K562 (cell line): ENCODE data around the gene TCF25. TPM values are rescaled to one million over a fixed set of nuclear protein-coding genes. Genes with fewer than 3 reads are reported as not detected.
A peak's percentile ranks its signal among the peaks of the same experiment; 100 is the strongest.

Experiments used
- ATAC-seq: fragments of 200-7000 bp; cut with Tn5 transposase; 3 replicates; pipeline ENCODE4 v1.9.1; 2020; ENCODE audit warnings: moderate library complexity
- BruUV-seq: library from RNA; stranded (reverse); fragments of 400-500 nt; replicated peaks from 2 replicates; lab custom pipeline; 2021; lab: Mats Ljungman, UMichigan
- CTCF ChIA-PET: fragments of 300-600 bp; formaldehyde crosslinking; extraction: SDS; loops from one replicate; lab custom pipeline; 2021; ENCODE audit warnings: low intra/inter-chr PET ratio; lab: Yijun Ruan, JAX
- POLR2A ChIA-PET: fragments of 300-600, 350-650 bp; sonication (Branson Sonifier 250); formaldehyde crosslinking; extraction: SDS; loops from one replicate; lab custom pipeline; 2021; ENCODE audit warnings: antibody characterized with exemption, inconsistent platforms; lab: Yijun Ruan, JAX
- DNase-seq, 4 experiments: peaks; one replicate each; pipeline versions ENCODE4 v3.0.0 to v3.0.0-alpha.2; 2011 to 2018; ENCODE audit warnings: low spot score in 3 of 4, mixed read lengths in 3 of 4; ENCODE audit errors: extremely low read depth in 1 of 4
- FAIRE-seq: peaks from 2 replicates; lab custom pipeline; 2011; peaks lifted over from hg19 to GRCh38; lab: Jason Lieb, UNC
- H2AFZ ChIP-seq: 2 replicates; pipeline ENCODE4 v1.6.0; 2011; ENCODE audit warnings: low read depth, low read length, control low read depth, inconsistent platforms
- H3K27ac ChIP-seq: fragments of 200-600 bp; 3 replicates; pipeline ENCODE4 v1.8.0; 2011; ENCODE audit warnings: low read depth, mild to moderate bottlenecking, control low read depth, inconsistent platforms, low read length, moderate library complexity, mixed read lengths; ENCODE audit errors: extremely low read depth
- H3K27me3 ChIP-seq, 2 experiments: fragments of 300-600 bp in 1 of 2; 2 replicates in 1 of 2; 3 replicates in 1 of 2; pipeline versions ENCODE4 v1.6.0 to v1.8.0; 2011; ENCODE audit warnings: inconsistent platforms in 2 of 2, low read length in 2 of 2, mild to moderate bottlenecking in 1 of 2, mixed read lengths in 1 of 2, moderate library complexity in 1 of 2; ENCODE audit not compliant: control insufficient read depth in 2 of 2, insufficient read depth in 2 of 2
- H3K36me3 ChIP-seq: fragments of 300-600 bp; 3 replicates; pipeline ENCODE4 v1.8.0; 2011; ENCODE audit warnings: mild to moderate bottlenecking, low read length, inconsistent platforms; ENCODE audit not compliant: control insufficient read depth, insufficient read depth
- H3K4me1 ChIP-seq, 2 experiments: fragments of 200-600 bp in 1 of 2; replicated peaks in 1 of 2; 2 replicates in 1 of 2; 3 replicates in 1 of 2; pipeline versions ENCODE4 v1.5.1 to v1.8.0; 2011; ENCODE audit warnings: inconsistent platforms in 2 of 2, low read length in 2 of 2, mild to moderate bottlenecking in 1 of 2, mixed read lengths in 1 of 2, moderate library complexity in 1 of 2; ENCODE audit not compliant: control insufficient read depth in 2 of 2, insufficient read depth in 2 of 2
- H3K4me2 ChIP-seq: 2 replicates; pipeline ENCODE4 v1.6.1; 2011; ENCODE audit warnings: low read length, control low read depth, inconsistent platforms, mixed read lengths; ENCODE audit not compliant: insufficient read depth
- H3K4me3 ChIP-seq: fragments of 200-600 bp; sonication (generic), shearing (Covaris generic); 2 replicates; pipeline ENCODE4 v1.5.1; 2016; ENCODE audit warnings: control low read depth, inconsistent platforms
- H3K79me2 ChIP-seq: fragments of 200-600 bp; 3 replicates; pipeline ENCODE4 v1.8.0; 2011; ENCODE audit warnings: low read length, inconsistent platforms; ENCODE audit not compliant: control insufficient read depth, insufficient read depth
- H3K9ac ChIP-seq, 2 experiments: 2 replicates each; pipeline versions ENCODE4 v1.6.0 to v1.6.1; 2011; ENCODE audit warnings: low read depth in 2 of 2, low read length in 2 of 2, control low read depth in 1 of 2, inconsistent platforms in 1 of 2, mild to moderate bottlenecking in 1 of 2, mixed read lengths in 1 of 2; ENCODE audit not compliant: insufficient read depth in 1 of 2
- H3K9me1 ChIP-seq: one replicate; pipeline ENCODE4 v1.6.0; 2011; ENCODE audit warnings: inconsistent platforms, mild to moderate bottlenecking, low read length, moderate library complexity; ENCODE audit not compliant: control insufficient read depth, insufficient read depth
- H3K9me3 ChIP-seq: replicated peaks from 2 replicates; pipeline ENCODE4 v1.5.1; 2011; ENCODE audit warnings: low read depth, low read length, inconsistent platforms; ENCODE audit not compliant: control insufficient read depth, insufficient read depth
- H4K20me1 ChIP-seq: replicated peaks from 2 replicates; pipeline ENCODE4 v1.6.1; 2011; ENCODE audit warnings: low read length, inconsistent platforms, mixed read lengths; ENCODE audit not compliant: control insufficient read depth, insufficient read depth
- BRD9 ChIP-seq: fragments of 450-650 bp; IDR thresholded peaks from 2 replicates; pipeline ENCODE4 v1.6.1; 2018; ENCODE audit warnings: low read depth; ENCODE audit not compliant: partially characterized antibody
- CREM ChIP-seq: IDR thresholded peaks from 2 replicates; pipeline ENCODE4 v1.6.1; 2014; ENCODE audit warnings: antibody characterized with exemption, low read depth
- GABPB2 ChIP-seq: fragments of 250-450 bp; sonication (Bioruptor Pico); conservative IDR thresholded peaks from 2 replicates; pipeline ENCODE4 v1.5.1; 2021; ENCODE audit warnings: mild to moderate bottlenecking
- HMGN3 ChIP-seq: IDR thresholded peaks from 2 replicates; pipeline ENCODE4 v1.6.1; 2011; ENCODE audit warnings: borderline replicate concordance, low read depth, mild to moderate bottlenecking, mixed read lengths, low read length; ENCODE audit not compliant: insufficient read length; ENCODE audit errors: extremely low read depth
- HNRNPLL ChIP-seq: fragments of 200-400 bp; formaldehyde crosslinking; IDR thresholded peaks from 2 replicates; pipeline ENCODE4 v1.6.1; 2017; ENCODE audit warnings: low read length, low read depth, mild to moderate bottlenecking; ENCODE audit not compliant: poor library complexity, severe bottlenecking
- PCBP2 ChIP-seq: fragments of 200-400 bp; formaldehyde crosslinking; IDR thresholded peaks from 2 replicates; pipeline ENCODE4 v1.6.1; 2018; ENCODE audit warnings: low read length, low read depth, mild to moderate bottlenecking, moderate library complexity; ENCODE audit not compliant: poor library complexity, severe bottlenecking
- RBM17 ChIP-seq: fragments of 200-400 bp; formaldehyde crosslinking; IDR thresholded peaks from 2 replicates; pipeline ENCODE4 v1.6.1; 2017; ENCODE audit warnings: low read depth, mild to moderate bottlenecking, low read length, borderline replicate concordance
- RBM34 ChIP-seq: fragments of 200-400 bp; formaldehyde crosslinking; IDR thresholded peaks from 2 replicates; pipeline ENCODE4 v1.6.1; 2018; ENCODE audit warnings: low read length, borderline replicate concordance; ENCODE audit not compliant: insufficient read depth
- SP1 ChIP-seq: sonication (generic); formaldehyde crosslinking; IDR thresholded peaks from 2 replicates; pipeline ENCODE4 v1.8.1; 2022; ENCODE audit warnings: mild to moderate bottlenecking, missing genetic modification reagents
- TAF1 ChIP-seq: IDR thresholded peaks from 2 replicates; pipeline ENCODE4 v1.6.1; 2011; ENCODE audit warnings: mild to moderate bottlenecking, low read length, moderate library complexity; ENCODE audit not compliant: insufficient read depth, control insufficient read depth, severe bottlenecking; ENCODE audit errors: extremely low read depth
- ZNF311 ChIP-seq: fragments of 250-450 bp; sonication (Bioruptor Pico); IDR thresholded peaks from 2 replicates; pipeline ENCODE4 v1.4.0; 2020; ENCODE audit warnings: mild to moderate bottlenecking, moderate library complexity
- WGBS: fragments of 100-300 bp; shearing (Covaris generic); methylation state at CpG from one replicate; pipeline ENCODE4 v1.1.6; 2016; ENCODE audit warnings: low coverage, mixed read lengths; ENCODE audit not compliant: insufficient coverage; ENCODE audit errors: missing lambda C conversion rate; 5-methylcytosine and 5-hydroxymethylcytosine counted together
- in situ Hi-C: fragments of 300-500 bp; cut with MboI; formaldehyde crosslinking; loops from 4 replicates; pipeline ENCODE4 v1.15.0; 2018; ENCODE audit warnings: inconsistent platforms, mixed read lengths
- intact Hi-C: fragments of 100-400 bp; cut with micrococcal nuclease; formaldehyde crosslinking; loops from 2 replicates; pipeline ENCODE4 v1.14.2; 2022
- polyA plus RNA-seq, 8 experiments: library from polyadenylated mRNA; depleted of rRNA in 4 of 8; stranded (reverse) in 5 of 8; unstranded in 3 of 8; fragments of >200 nt; fragmentation: Nextera tagmentation in 2 of 8; fragmentation: Illumina TruSeq in 1 of 8; extraction: Ambion mirVana in 2 of 8; extraction: Trizol in 1 of 8; gene quantifications; 2 replicates each; pipeline versions ENCODE4 v1.2.1 to v1.2.3, GENCODE V29; 2011 to 2014; ENCODE audit warnings: inconsistent platforms in 1 of 8, missing spikeins in 1 of 8
- total RNA-seq, 7 experiments: library from RNA; depleted of rRNA in 6 of 7; stranded (reverse); fragments of >200 nt in 6 of 7; fragmentation: Illumina TruSeq in 2 of 7; extraction: Trizol in 2 of 7; gene quantifications; 2 replicates each; pipeline versions ENCODE4 v1.2.1 to v1.2.3, GENCODE V29; 2011 to 2021; ENCODE audit warnings: low replicate concordance in 1 of 7
- TF ChIP-seq, protein P1 (sequence below): fragments of 250-450 bp; sonication (Bioruptor Pico); IDR thresholded peaks from 2 replicates; pipeline ENCODE4 v1.8.0; 2022; ENCODE audit warnings: moderate library complexity, mild to moderate bottlenecking, inconsistent platforms
- TF ChIP-seq, protein P2 (sequence below), 2 experiments: fragments of 450-650 bp; IDR thresholded peaks; 2 replicates each; pipeline ENCODE4 v1.6.1; 2018; ENCODE audit warnings: mild to moderate bottlenecking in 2 of 2, low read depth in 1 of 2; ENCODE audit not compliant: partially characterized antibody in 2 of 2

TCF25 gene
- total and polyA plus RNA-seq, 9 of the 15 experiments (the other 6 are each of a cell fraction or from before 2014, with no cell fraction given), result 9.0 to 154 (median 83.8) TPM

- Histone ChIP-seq H3K79me2 (no peaks in the 10 kb centered on the region), H3K4me3 (no peak overlapping the region), H3K9me3 (no peaks in the 10 kb centered on the region; the same call in 1 of the 2 replicates), H4K20me1 (no peaks in the 10 kb centered on the region), H3K27me3 (no peaks in the 10 kb centered on the region), H3K4me1 (peaks cover 0 to 37% of the 10 kb centered on the region in 2 experiments; a peak in 2 of 5 replicates), H3K9me1 (no peaks in the 10 kb centered on the region), H3K36me3 (peaks cover 65% of the 10 kb centered on the region; the same call in 2 of the 3 replicates), H3K4me2 (no peak overlapping the region), H3K9ac (no peak overlapping the region; a peak in 2 of 4 replicates), H2AFZ (no peak overlapping the region), H3K27ac (no peak overlapping the region)
- POLR2A ChIA-PET, result interaction anchor here (0.5 to 4.2 kb wide), 8 partner anchors 9 to 212 kb away, joined by 3 to 19 read pairs (median 3); partner anchors contain the start of genes MC1R and TUBB3
- in situ Hi-C loops, result no loop called here
- CTCF ChIA-PET, result interaction anchor here (0.6 kb wide), 1 partner anchor 22 kb away, joined by 4 read pairs; no protein-coding TSS in a partner anchor
- no TSS peak for BruUV-seq
- WGBS, result 65% methylated on average over 39 of the region's 47 CpGs
- DNase-seq, result peak; percentile 71 to 82 (median 80)
- intact Hi-C loops, result loop anchor here (5.0 kb wide), 1 partner anchor 208 kb away; the partner anchor contains the start of gene SPATA2L
- peak; percentile 85 for FAIRE-seq
- ATAC-seq, result peak; percentile 98
- TF ChIP-seq PCBP2, result no peak
- TF ChIP-seq, protein P1, sequence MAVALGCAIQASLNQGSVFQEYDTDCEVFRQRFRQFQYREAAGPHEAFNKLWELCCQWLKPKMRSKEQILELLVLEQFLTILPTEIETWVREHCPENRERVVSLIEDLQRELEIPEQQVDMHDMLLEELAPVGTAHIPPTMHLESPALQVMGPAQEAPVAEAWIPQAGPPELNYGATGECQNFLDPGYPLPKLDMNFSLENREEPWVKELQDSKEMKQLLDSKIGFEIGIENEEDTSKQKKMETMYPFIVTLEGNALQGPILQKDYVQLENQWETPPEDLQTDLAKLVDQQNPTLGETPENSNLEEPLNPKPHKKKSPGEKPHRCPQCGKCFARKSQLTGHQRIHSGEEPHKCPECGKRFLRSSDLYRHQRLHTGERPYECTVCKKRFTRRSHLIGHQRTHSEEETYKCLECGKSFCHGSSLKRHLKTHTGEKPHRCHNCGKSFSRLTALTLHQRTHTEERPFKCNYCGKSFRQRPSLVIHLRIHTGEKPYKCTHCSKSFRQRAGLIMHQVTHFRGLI (CRISPR knock-in tag), result no peak
- TF ChIP-seq BRD9, result no peak
- peak; percentile 41 for TF ChIP-seq HMGN3
- TF ChIP-seq ZNF311, result no peak
- peak; percentile 46 for TF ChIP-seq CREM
- TF ChIP-seq RBM34, result no peak
- TF ChIP-seq SP1 (CRISPR knock-in tag), result peak; percentile 60; the same call in 1 of the 2 replicates
- no peak for TF ChIP-seq HNRNPLL
- TF ChIP-seq GABPB2 (CRISPR knock-in tag), result no peak
- no peak for TF ChIP-seq RBM17
- TF ChIP-seq, protein P2, sequence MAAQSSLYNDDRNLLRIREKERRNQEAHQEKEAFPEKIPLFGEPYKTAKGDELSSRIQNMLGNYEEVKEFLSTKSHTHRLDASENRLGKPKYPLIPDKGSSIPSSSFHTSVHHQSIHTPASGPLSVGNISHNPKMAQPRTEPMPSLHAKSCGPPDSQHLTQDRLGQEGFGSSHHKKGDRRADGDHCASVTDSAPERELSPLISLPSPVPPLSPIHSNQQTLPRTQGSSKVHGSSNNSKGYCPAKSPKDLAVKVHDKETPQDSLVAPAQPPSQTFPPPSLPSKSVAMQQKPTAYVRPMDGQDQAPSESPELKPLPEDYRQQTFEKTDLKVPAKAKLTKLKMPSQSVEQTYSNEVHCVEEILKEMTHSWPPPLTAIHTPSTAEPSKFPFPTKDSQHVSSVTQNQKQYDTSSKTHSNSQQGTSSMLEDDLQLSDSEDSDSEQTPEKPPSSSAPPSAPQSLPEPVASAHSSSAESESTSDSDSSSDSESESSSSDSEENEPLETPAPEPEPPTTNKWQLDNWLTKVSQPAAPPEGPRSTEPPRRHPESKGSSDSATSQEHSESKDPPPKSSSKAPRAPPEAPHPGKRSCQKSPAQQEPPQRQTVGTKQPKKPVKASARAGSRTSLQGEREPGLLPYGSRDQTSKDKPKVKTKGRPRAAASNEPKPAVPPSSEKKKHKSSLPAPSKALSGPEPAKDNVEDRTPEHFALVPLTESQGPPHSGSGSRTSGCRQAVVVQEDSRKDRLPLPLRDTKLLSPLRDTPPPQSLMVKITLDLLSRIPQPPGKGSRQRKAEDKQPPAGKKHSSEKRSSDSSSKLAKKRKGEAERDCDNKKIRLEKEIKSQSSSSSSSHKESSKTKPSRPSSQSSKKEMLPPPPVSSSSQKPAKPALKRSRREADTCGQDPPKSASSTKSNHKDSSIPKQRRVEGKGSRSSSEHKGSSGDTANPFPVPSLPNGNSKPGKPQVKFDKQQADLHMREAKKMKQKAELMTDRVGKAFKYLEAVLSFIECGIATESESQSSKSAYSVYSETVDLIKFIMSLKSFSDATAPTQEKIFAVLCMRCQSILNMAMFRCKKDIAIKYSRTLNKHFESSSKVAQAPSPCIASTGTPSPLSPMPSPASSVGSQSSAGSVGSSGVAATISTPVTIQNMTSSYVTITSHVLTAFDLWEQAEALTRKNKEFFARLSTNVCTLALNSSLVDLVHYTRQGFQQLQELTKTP (IDR thresholded peaks at IDR 0.05; ENCODE audit: low read depth in 1 of 2, partially characterized antibody in 2 of 2), result no peak
- no peak for TF ChIP-seq TAF1
Observed at GRCh38 chr16:89909777-89910716, 36.7 kb downstream of the TCF25 start.
